HG03342 (cell line): ENCODE data around the gene NDUFB3.

Source experiments
- ATAC-seq: cut with Tn5 transposase; IDR thresholded peaks from one replicate; pipeline ENCODE4 v1.9.1; 2021; ENCODE audit warnings: mild to moderate bottlenecking, moderate library complexity; ENCODE audit not compliant: unreplicated experiment

The NDUFB3 gene

GRCh38 chr2:201128033-201128432 is 56.2 kb downstream of the NDUFB3 start:
- ATAC-seq: no peak

- no peak for ATAC-seq
Observed at GRCh38 chr2:201128933-201129505, 57.2 kb downstream of the NDUFB3 start.

GRCh38 chr2:201130524-201131186 is 58.9 kb downstream of the NDUFB3 start:
- peak; percentile 35 for ATAC-seq

- ATAC-seq: peak; percentile 29
Observed at GRCh38 chr2:201132518-201132917, 60.7 kb downstream of the NDUFB3 start.
